Thoracic aorta (tissue), 2 donors: ENCODE data around the gene RNF183. TPM values are rescaled to one million over a fixed set of nuclear protein-coding genes. Genes with fewer than 3 reads are reported as not detected.

ENCODE experiments used
- ATAC-seq: fragments of 150-250 bp; one replicate; pipeline ENCODE4 v1.8.0; 2017; ENCODE audit warnings: low read depth; ENCODE audit not compliant: insufficient number of reproducible peaks, low FRiP score
- DNase-seq: peaks from one replicate; pipeline ENCODE4 v3.0.0-alpha.2; 2020; ENCODE audit warnings: low spot score
- H3K27ac ChIP-seq, 2 donors: fragments of 200-600 bp; sonication (generic); 1 replicate in 1 of 2; 2 replicates in 1 of 2; pipeline ENCODE4 v1.5.1; 2016; ENCODE audit warnings: mild to moderate bottlenecking in 2 of 2, moderate library complexity in 2 of 2
- H3K27me3 ChIP-seq: fragments of 200-600 bp; sonication (generic); replicated peaks from 2 replicates; pipeline ENCODE4 v1.6.0; 2016; ENCODE audit warnings: mild to moderate bottlenecking; ENCODE audit not compliant: insufficient read depth
- H3K36me3 ChIP-seq: fragments of 200-600 bp; sonication (generic); one replicate; pipeline ENCODE4 v1.5.1; 2016
- H3K4me1 ChIP-seq, 2 donors: fragments of 200-600 bp; sonication (generic); 1 replicate in 1 of 2; 2 replicates in 1 of 2; pipeline versions ENCODE4 v1.5.1 to v1.6.0; 2016; ENCODE audit warnings: low read depth in 2 of 2, mild to moderate bottlenecking in 1 of 2; ENCODE audit not compliant: control insufficient read depth in 1 of 2
- H3K4me3 ChIP-seq: fragments of 200-600 bp; sonication (generic); 2 replicates; pipeline ENCODE4 v1.5.1; 2016; ENCODE audit warnings: mild to moderate bottlenecking
- H3K9me3 ChIP-seq: fragments of 200-600 bp; sonication (generic); 2 replicates; pipeline ENCODE4 v1.5.1; 2016
- total RNA-seq, 2 donors: library from RNA; depleted of rRNA; stranded (reverse); fragments of >200 nt; gene quantifications; one replicate each; pipeline versions ENCODE4 v1.1.0 to v1.2.3, GENCODE V29; 2016
- TF ChIP-seq, protein P1 (sequence below): fragments of 200-600 bp; sonication (generic); IDR thresholded peaks from one replicate; pipeline ENCODE4 v1.5.1; 2019; ENCODE audit warnings: antibody characterized with exemption

The RNF183 gene
- total RNA-seq, 2 donors from 2014 or later = not detected

DNA sequence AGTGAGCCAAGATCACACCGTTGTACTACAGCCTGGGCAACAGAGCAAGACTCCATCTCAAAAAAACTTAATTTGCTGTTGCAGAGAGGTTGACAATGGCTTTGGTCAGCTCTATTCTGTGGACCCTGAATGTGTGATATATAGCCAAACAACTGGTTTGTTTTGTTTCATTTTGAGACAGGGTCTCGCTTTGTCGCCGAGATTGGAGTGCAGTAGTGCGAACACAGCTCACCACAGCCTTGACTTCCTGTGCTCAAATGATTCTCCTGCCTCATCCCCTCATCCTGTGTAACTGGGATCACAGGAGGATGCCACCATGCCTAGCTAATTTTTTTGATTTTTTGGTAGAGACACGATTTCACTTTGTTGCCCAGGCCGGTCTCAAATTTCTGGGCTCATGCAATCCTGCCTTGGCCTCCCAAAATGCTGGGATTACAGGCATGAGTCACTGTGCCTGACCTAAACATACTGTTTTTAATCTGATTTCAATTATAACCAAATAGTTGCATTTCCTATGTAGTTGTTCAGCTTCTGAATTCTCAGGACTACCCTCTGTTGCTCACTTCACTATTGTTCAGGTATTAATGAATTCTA lies 9.8 kb downstream of the RNF183 start:
- Histone ChIP-seq H3K9me3 (no peaks in the 10 kb centered on the region), H3K4me3 (no peak overlapping the region), H3K4me1 (no peaks in the 10 kb centered on the region), H3K27ac (no peak overlapping the region), H3K36me3 (peaks cover 41% of the 10 kb centered on the region), H3K27me3 (no peaks in the 10 kb centered on the region)
- ATAC-seq = no peak
- TF ChIP-seq, protein P1, sequence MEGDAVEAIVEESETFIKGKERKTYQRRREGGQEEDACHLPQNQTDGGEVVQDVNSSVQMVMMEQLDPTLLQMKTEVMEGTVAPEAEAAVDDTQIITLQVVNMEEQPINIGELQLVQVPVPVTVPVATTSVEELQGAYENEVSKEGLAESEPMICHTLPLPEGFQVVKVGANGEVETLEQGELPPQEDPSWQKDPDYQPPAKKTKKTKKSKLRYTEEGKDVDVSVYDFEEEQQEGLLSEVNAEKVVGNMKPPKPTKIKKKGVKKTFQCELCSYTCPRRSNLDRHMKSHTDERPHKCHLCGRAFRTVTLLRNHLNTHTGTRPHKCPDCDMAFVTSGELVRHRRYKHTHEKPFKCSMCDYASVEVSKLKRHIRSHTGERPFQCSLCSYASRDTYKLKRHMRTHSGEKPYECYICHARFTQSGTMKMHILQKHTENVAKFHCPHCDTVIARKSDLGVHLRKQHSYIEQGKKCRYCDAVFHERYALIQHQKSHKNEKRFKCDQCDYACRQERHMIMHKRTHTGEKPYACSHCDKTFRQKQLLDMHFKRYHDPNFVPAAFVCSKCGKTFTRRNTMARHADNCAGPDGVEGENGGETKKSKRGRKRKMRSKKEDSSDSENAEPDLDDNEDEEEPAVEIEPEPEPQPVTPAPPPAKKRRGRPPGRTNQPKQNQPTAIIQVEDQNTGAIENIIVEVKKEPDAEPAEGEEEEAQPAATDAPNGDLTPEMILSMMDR = no peak
- no peak for DNase-seq

DNA sequence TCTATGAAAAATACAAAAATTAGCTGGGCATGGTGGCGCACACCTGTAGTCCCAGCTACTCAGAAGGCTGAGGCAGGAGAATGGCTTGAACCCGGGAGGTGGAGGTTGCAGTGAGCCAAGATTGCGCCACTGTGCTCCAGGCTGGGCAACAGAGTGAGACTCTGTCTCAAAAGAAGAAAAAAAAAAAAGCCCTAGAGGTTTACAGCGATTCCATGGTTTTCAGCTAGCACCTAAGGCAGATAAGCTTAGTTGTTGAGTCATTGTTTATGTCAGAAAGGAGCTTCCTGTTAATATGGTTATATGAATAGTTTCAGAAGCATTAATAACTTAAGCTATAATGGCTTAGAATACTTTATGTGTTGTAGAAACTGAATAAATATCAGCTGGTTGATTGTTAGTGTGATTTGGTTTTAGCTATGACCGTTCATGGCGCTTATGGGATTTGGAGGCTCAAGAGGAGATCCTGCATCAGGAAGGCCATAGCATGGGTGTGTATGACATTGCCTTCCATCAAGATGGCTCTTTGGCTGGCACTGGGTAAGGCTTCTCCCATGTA lies 13.0 kb downstream of the RNF183 start:
- Histone ChIP-seq H3K4me3 (no peak overlapping the region), H3K27ac (no peak overlapping the region), H3K36me3 (peaks cover 57% of the 10 kb centered on the region), H3K27me3 (no peaks in the 10 kb centered on the region), H3K9me3 (no peaks in the 10 kb centered on the region), H3K4me1 (no peaks in the 10 kb centered on the region)
- TF ChIP-seq, protein P1 = no peak
- ATAC-seq (no peak), DNase-seq (no peak)

- Histone ChIP-seq H3K27me3 (no peaks in the 10 kb centered on the region), H3K27ac (no peak overlapping the region), H3K4me3 (no peak overlapping the region), H3K36me3 (peaks cover 63% of the 10 kb centered on the region), H3K9me3 (no peaks in the 10 kb centered on the region), H3K4me1 (no peaks in the 10 kb centered on the region)
- TF ChIP-seq, protein P1 = no peak
- ATAC-seq (no peak), DNase-seq (no peak)
These were observed 14.1 kb downstream of the RNF183 start for GRCh38 chr9:113289091-113289490.

- no peak for ATAC-seq
- Histone ChIP-seq H3K36me3 (peaks cover 56% of the 10 kb centered on the region), H3K27me3 (no peaks in the 10 kb centered on the region), H3K4me3 (no peak overlapping the region), H3K4me1 (peaks cover 2 to 10% of the 10 kb centered on the region in 2 donors), H3K9me3 (no peaks in the 10 kb centered on the region), H3K27ac (no peak overlapping the region)
- no peak for DNase-seq
- TF ChIP-seq, protein P1 = no peak
These were observed 21.8 kb downstream of the RNF183 start for GRCh38 chr9:113281356-113281755.

DNA sequence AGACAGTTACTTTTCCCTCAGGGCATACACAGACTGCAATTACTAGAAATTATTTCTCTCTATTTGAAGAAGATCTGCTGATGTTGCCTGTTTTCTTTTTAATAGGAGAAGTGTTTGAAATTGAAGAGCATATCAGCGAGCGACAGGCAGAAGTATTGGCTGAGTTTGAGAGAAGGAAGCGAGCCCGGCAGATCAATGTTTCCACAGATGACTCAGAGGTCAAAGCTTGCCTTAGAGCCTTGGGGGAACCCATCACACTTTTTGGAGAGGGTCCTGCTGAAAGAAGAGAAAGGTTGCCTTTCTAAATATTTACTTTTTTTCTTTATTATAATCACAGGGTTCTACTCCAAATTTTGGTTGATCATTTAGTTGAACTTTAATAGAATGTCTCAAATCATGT lies 24.3 kb downstream of the RNF183 start:
- TF ChIP-seq, protein P1 = no peak
- Histone ChIP-seq H3K27me3 (no peaks in the 10 kb centered on the region), H3K9me3 (no peaks in the 10 kb centered on the region), H3K4me3 (no peak overlapping the region), H3K4me1 (peaks cover 7 to 24% of the 10 kb centered on the region in 2 donors), H3K27ac (no peak overlapping the region), H3K36me3 (peaks cover 42% of the 10 kb centered on the region)
- DNase-seq (no peak), ATAC-seq (no peak)
